IMR-90 (cell line): ENCODE measurements around the gene TSSC4. TPM values are rescaled to one million over a fixed set of nuclear protein-coding genes. Genes with fewer than 3 reads are reported as not detected.

ENCODE experiments used
- ATAC-seq: fragments of 200-7000 bp; cut with Tn5 transposase; 2 replicates; pipeline ENCODE4 v1.9.1; 2020; ENCODE audit warnings: low read depth, mild to moderate bottlenecking, moderate library complexity
- BruUV-seq: library from RNA; stranded (reverse); fragments of 400-500 nt; replicated peaks from 2 replicates; lab custom pipeline; 2021; lab: Mats Ljungman, UMichigan
- CTCF ChIA-PET: fragments of 300-600 bp; formaldehyde crosslinking; extraction: SDS; loops from one replicate; lab custom pipeline; 2021; ENCODE audit warnings: antibody characterized with exemption; lab: Yijun Ruan, JAX
- POLR2A ChIA-PET: fragments of 300-600 bp; sonication (Branson Sonifier 250); formaldehyde crosslinking; loops from one replicate; lab custom pipeline; 2022; ENCODE audit warnings: antibody characterized with exemption; ENCODE audit not compliant: unreplicated experiment; lab: Charles Lee
- DNase-seq: peaks from one replicate; pipeline ENCODE4 v3.0.0; 2013
- H2AFZ ChIP-seq: replicated peaks from 2 replicates; pipeline ENCODE3; 2013; ENCODE audit warnings: low read length, mild to moderate bottlenecking; ENCODE audit not compliant: poor library complexity
- H2AK5ac ChIP-seq: 2 replicates; pipeline ENCODE4 v1.6.1; 2013; ENCODE audit warnings: low read depth, low read length, inconsistent platforms
- H2AK9ac ChIP-seq: replicated peaks from 2 replicates; pipeline ENCODE3; 2013; ENCODE audit warnings: mild to moderate bottlenecking, low read depth, low read length, moderate library complexity; ENCODE audit not compliant: poor library complexity
- H2BK120ac ChIP-seq: 2 replicates; pipeline ENCODE4 v1.6.1; 2013; ENCODE audit warnings: low read depth, low read length, inconsistent platforms
- H2BK15ac ChIP-seq: 3 replicates; pipeline ENCODE4 v1.6.1; 2013; ENCODE audit warnings: low read depth, low read length, inconsistent platforms
- H2BK20ac ChIP-seq: 2 replicates; pipeline ENCODE4 v1.6.1; 2013; ENCODE audit warnings: low read depth, mild to moderate bottlenecking, inconsistent platforms, low read length, moderate library complexity
- H2BK5ac ChIP-seq: 2 replicates; pipeline ENCODE4 v1.6.1; 2013; ENCODE audit warnings: mild to moderate bottlenecking, low read depth, low read length, inconsistent platforms; ENCODE audit not compliant: poor library complexity, severe bottlenecking
- H3K14ac ChIP-seq: replicated peaks from 2 replicates; pipeline ENCODE4 v1.6.1; 2013; ENCODE audit warnings: low read depth, low read length, inconsistent platforms
- H3K18ac ChIP-seq: 2 replicates; pipeline ENCODE4 v1.6.1; 2013; ENCODE audit warnings: low read depth, low read length, control low read depth
- H3K23ac ChIP-seq: 2 replicates; pipeline ENCODE4 v1.6.1; 2013; ENCODE audit warnings: low read depth, low read length, inconsistent platforms
- H3K27ac ChIP-seq: 2 replicates; pipeline ENCODE4 v1.5.1; 2013; ENCODE audit warnings: mild to moderate bottlenecking, control low read depth, low read length; ENCODE audit not compliant: insufficient read depth
- H3K27me3 ChIP-seq: 2 replicates; pipeline ENCODE4 v1.6.1; 2013; ENCODE audit warnings: low read length; ENCODE audit not compliant: control insufficient read depth, insufficient read depth
- H3K36me3 ChIP-seq: 2 replicates; pipeline ENCODE4 v1.6.1; 2013; ENCODE audit warnings: low read length, mixed read lengths; ENCODE audit not compliant: control insufficient read depth, insufficient read depth
- H3K4ac ChIP-seq: 2 replicates; pipeline ENCODE4 v1.6.1; 2013; ENCODE audit warnings: low read depth, low read length, inconsistent platforms
- H3K4me1 ChIP-seq: 2 replicates; pipeline ENCODE4 v1.6.1; 2013; ENCODE audit warnings: low read length, mixed read lengths; ENCODE audit not compliant: control insufficient read depth, insufficient read depth
- H3K4me2 ChIP-seq: 2 replicates; pipeline ENCODE4 v1.6.1; 2013; ENCODE audit warnings: low read depth, mild to moderate bottlenecking, control low read depth, low read length, moderate library complexity
- H3K4me3 ChIP-seq: 2 replicates; pipeline ENCODE4 v1.5.1; 2013; ENCODE audit warnings: low read depth, mild to moderate bottlenecking, control low read depth, low read length, moderate library complexity; ENCODE audit not compliant: insufficient read depth
- H3K56ac ChIP-seq: 2 replicates; pipeline ENCODE4 v1.6.1; 2013; ENCODE audit warnings: low read length, inconsistent platforms; ENCODE audit not compliant: insufficient read depth; ENCODE audit errors: extremely low read depth
- H3K79me1 ChIP-seq, 2 experiments: 2 replicates each; pipeline ENCODE4 v1.6.1; 2013; ENCODE audit warnings: low read length in 2 of 2, inconsistent platforms in 1 of 2, low read depth in 1 of 2
- H3K9ac ChIP-seq: 2 replicates; pipeline ENCODE4 v1.6.1; 2013; ENCODE audit warnings: low read depth, low read length, control low read depth
- H3K9me1 ChIP-seq: 2 replicates; pipeline ENCODE4 v1.6.1; 2013; ENCODE audit warnings: low read length, inconsistent platforms; ENCODE audit not compliant: insufficient read depth
- H3K9me3 ChIP-seq: 2 replicates; pipeline ENCODE4 v1.6.1; 2013; ENCODE audit warnings: low read length; ENCODE audit not compliant: control insufficient read depth, insufficient read depth
- H4K20me1 ChIP-seq: 2 replicates; pipeline ENCODE4 v1.6.1; 2013; ENCODE audit warnings: low read length, inconsistent platforms; ENCODE audit not compliant: insufficient read depth
- H4K5ac ChIP-seq: 2 replicates; pipeline ENCODE4 v1.6.1; 2013; ENCODE audit warnings: mild to moderate bottlenecking, low read depth, low read length, control low read depth
- H4K8ac ChIP-seq, 2 experiments: 2 replicates each; pipeline ENCODE4 v1.6.1; 2013; ENCODE audit warnings: low read depth in 2 of 2, low read length in 2 of 2, control low read depth in 1 of 2, inconsistent platforms in 1 of 2
- H4K91ac ChIP-seq: 2 replicates; pipeline ENCODE4 v1.6.1; 2013; ENCODE audit warnings: low read depth, low read length, inconsistent platforms; ENCODE audit not compliant: insufficient read depth
- CHD1 ChIP-seq: IDR thresholded peaks from 2 replicates; pipeline ENCODE4 v1.6.1; 2012; ENCODE audit warnings: low read depth, low read length, improper control_type of control experiment
- CTCF ChIP-seq: conservative IDR thresholded peaks from 2 replicates; pipeline ENCODE4 v1.5.1; 2012; ENCODE audit warnings: mild to moderate bottlenecking, low read depth, low read length, improper control_type of control experiment
- FOS ChIP-seq: fragments of 150-350 bp; IDR thresholded peaks from 2 replicates; pipeline ENCODE4 v1.6.1; 2016; ENCODE audit warnings: low read depth, low read length
- MAFK ChIP-seq: IDR thresholded peaks from 2 replicates; pipeline ENCODE4 v1.6.1; 2012; ENCODE audit warnings: low read depth, low read length, improper control_type of control experiment
- MXI1 ChIP-seq: IDR thresholded peaks from 2 replicates; pipeline ENCODE4 v1.6.1; 2012; ENCODE audit warnings: low read depth, mild to moderate bottlenecking, low read length, moderate library complexity, borderline replicate concordance
- WGBS, 2 experiments: methylation state at CpG; one replicate each; pipeline versions ENCODE4 v1.1.5 to v1.1.7; 2013; ENCODE audit warnings: missing lambda C conversion rate in 2 of 2; ENCODE audit not compliant: insufficient read length in 1 of 2; ENCODE audit errors: extremely low coverage in 2 of 2; 5-methylcytosine and 5-hydroxymethylcytosine counted together
- dilution Hi-C: fragments of 300-500 bp; cut with HindIII; formaldehyde crosslinking; loops from one replicate; pipeline ENCODE4 v1.14.3; 2018; ENCODE audit warnings: low sequenced_read_pairs; ENCODE audit not compliant: unreplicated experiment
- in situ Hi-C: fragments of 300-500 bp; cut with MboI; formaldehyde crosslinking; loops from 3 replicates; pipeline ENCODE4 v1.14.3; 2019; ENCODE audit warnings: low sequenced_read_pairs, inconsistent platforms, mixed read lengths
- intact Hi-C: fragments of 100-400 bp; cut with micrococcal nuclease; formaldehyde crosslinking; loops from 2 replicates; pipeline ENCODE4 v1.10.0; 2022
- polyA plus RNA-seq, 3 experiments: library from polyadenylated mRNA; depleted of rRNA; stranded (reverse); fragments of >200 nt; gene quantifications; 2 replicates each; pipeline ENCODE4 v1.2.3, GENCODE V29; 2012; ENCODE audit warnings: low replicate concordance in 1 of 3
- total RNA-seq: library from RNA; depleted of rRNA; stranded (reverse); fragments of >200 nt; gene quantifications from 2 replicates; pipeline ENCODE4 v1.2.3, GENCODE V29; 2012

Gene TSSC4
- total and polyA plus RNA-seq, 2 of the 4 experiments (the other 2 are of a cell fraction) = 34.9 to 40.0 TPM

- dilution Hi-C loops (no loop called here), intact Hi-C loops (no loop called here), in situ Hi-C loops (no loop called here)
- Histone ChIP-seq H2BK15ac (no peak overlapping the region), H2AK5ac (no peak overlapping the region), H2BK5ac (no peak overlapping the region), H2BK120ac (no peak overlapping the region), H3K18ac (no peak overlapping the region), H3K79me1 (peaks cover 0 to 19% of the 10 kb centered on the region in 2 experiments; a peak in 3 of 4 replicates), H3K4me1 (peaks cover 4% of the 10 kb centered on the region; the same call in 1 of the 2 replicates), H4K8ac (no peak overlapping the region), H4K20me1 (no peaks in the 10 kb centered on the region), H3K9me3 (no peaks in the 10 kb centered on the region), H3K9me1 (no peaks in the 10 kb centered on the region), H3K14ac (no peak overlapping the region), H3K27ac (no peak overlapping the region), H4K5ac (no peak overlapping the region), H3K9ac (no peak overlapping the region), H3K56ac (no peak overlapping the region), H3K4me3 (no peak overlapping the region), H2BK20ac (no peak overlapping the region), H3K23ac (no peak overlapping the region), H2AK9ac (no peak overlapping the region), H2AFZ (no peak overlapping the region), H4K91ac (no peak overlapping the region), H3K4ac (no peak overlapping the region), H3K36me3 (peaks cover 14% of the 10 kb centered on the region), H3K4me2 (no peak overlapping the region), H3K27me3 (peaks cover 21% of the 10 kb centered on the region)
- POLR2A ChIA-PET = no interaction called here
- WGBS, 2 experiments = 76% methylated on average over 4 of the region's 14 CpGs; no CpG with 5 or more reads in 1 of the 2 experiments
- no TSS peak for BruUV-seq
- CTCF ChIA-PET = no interaction called here
- DNase-seq (no peak), ATAC-seq (no peak)
- TF ChIP-seq MAFK (no peak), FOS (no peak), CHD1 (no peak), CTCF (no peak), MXI1 (no peak)
Observed at GRCh38 chr11:2406451-2406850, 5.9 kb downstream of the TSSC4 start.
